ENCODE measurements around the gene SYPL2. TPM values are rescaled to one million over a fixed set of nuclear protein-coding genes. Genes with fewer than 3 reads are reported as not detected.

The SYPL2 gene
- total RNA-seq, 4 donors from 2014 or later = 0.15 to 0.79 (median 0.19) TPM; not detected in 1

DNA sequence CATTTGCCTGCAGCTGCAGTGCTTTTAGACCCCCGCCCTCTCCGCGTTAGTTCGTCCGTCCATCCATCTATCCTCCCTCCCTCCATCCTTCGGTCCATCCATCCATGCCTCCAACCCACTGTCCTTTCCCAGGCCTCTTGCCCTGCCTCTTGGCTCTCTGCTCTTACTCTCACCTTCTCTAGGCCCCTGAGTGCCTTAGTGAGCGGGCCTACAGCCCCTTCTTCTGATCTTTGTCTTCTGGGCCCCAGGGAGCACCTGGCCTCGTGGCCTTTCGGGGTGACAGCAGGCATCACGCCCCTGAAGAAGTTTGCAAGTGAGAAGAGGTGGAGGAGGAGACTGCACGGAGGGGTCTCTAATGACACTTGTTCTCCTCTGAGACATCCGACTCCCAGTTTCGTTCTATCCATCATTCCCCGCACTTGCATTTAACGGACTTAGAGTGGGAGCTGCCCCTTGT, 18.2 kb downstream of the SYPL2 start:
- H3K27ac ChIP-seq = peak overlapping the region; percentile 94 to 98 (median 98)
- 26 to 33% methylated on average over 13 to 15 of the region's 15 CpGs for WGBS, 2 donors
- H3K4me1 ChIP-seq = peaks cover 12 to 27% (median 14%) of the 10 kb centered on the region in 3 donors

GRCh38 chr1:109485001-109485400, 18.7 kb downstream of the SYPL2 start:
- peak overlapping the region in 2 of 4 donors; percentile 75 to 82 for H3K4me3 ChIP-seq
- intact Hi-C loops (cut with DNase I) = no loop called here

More for the DNA sequence above, 18.2 kb downstream of the SYPL2 start:
- no peak for DNase-seq
- H3K9me3 ChIP-seq = no peaks in the 10 kb centered on the region
- peaks cover 0 to 28% (median 0%) of the 10 kb centered on the region in 3 donors for H3K36me3 ChIP-seq
- intact Hi-C loops (cut with DNase I) = no loop called here
- H3K4me3 ChIP-seq = peak overlapping the region; percentile 64 to 82 (median 77)
- TF ChIP-seq CTCF (IDR thresholded peaks at IDR 0.05) (no peak), POLR2A (IDR thresholded peaks at IDR 0.05) (no peak)
- H3K27me3 ChIP-seq = peaks cover 0 to 19% (median 0%) of the 10 kb centered on the region in 4 donors

GRCh38 chr1:109487261-109487660, 20.9 kb downstream of the SYPL2 start:
- no peak for TF ChIP-seq POLR2A (IDR thresholded peaks at IDR 0.05)
- no peak for TF ChIP-seq CTCF (IDR thresholded peaks at IDR 0.05)
- DNase-seq = no peak
- no peak overlapping the region for H3K4me3 ChIP-seq
- peaks cover 0 to 47% (median 0%) of the 10 kb centered on the region in 3 donors for H3K36me3 ChIP-seq
- H3K27ac ChIP-seq = no peak overlapping the region
- peaks cover 0 to 3% (median 0%) of the 10 kb centered on the region in 4 donors for H3K27me3 ChIP-seq
- intact Hi-C loops (cut with DNase I) = no loop called here
- 54 to 80% methylated on average over 1 to 3 of the region's 5 CpGs for WGBS, 2 donors
- H3K4me1 ChIP-seq = peaks cover 12 to 31% (median 14%) of the 10 kb centered on the region in 3 donors
- no peaks in the 10 kb centered on the region for H3K9me3 ChIP-seq

More at GRCh38 chr1:109485001-109485400, 18.7 kb downstream of the SYPL2 start:
- no peaks in the 10 kb centered on the region for H3K9me3 ChIP-seq
- H3K27ac ChIP-seq = no peak overlapping the region
- H3K4me1 ChIP-seq = peaks cover 12 to 27% (median 14%) of the 10 kb centered on the region in 3 donors
- H3K27me3 ChIP-seq = peaks cover 0 to 15% (median 0%) of the 10 kb centered on the region in 4 donors
- DNase-seq = no peak
- TF ChIP-seq POLR2A (IDR thresholded peaks at IDR 0.05) = no peak
- TF ChIP-seq CTCF (IDR thresholded peaks at IDR 0.05) = no peak
- peaks cover 0 to 33% (median 0%) of the 10 kb centered on the region in 3 donors for H3K36me3 ChIP-seq
- WGBS, 2 donors = 14% methylated on average over 2 of the region's 3 CpGs; no CpG with 5 or more reads in 1 of the 2 donors

- Histone ChIP-seq H3K27ac (no peak overlapping the region), H3K4me3 (no peak overlapping the region), H3K9me3 (no peaks in the 10 kb centered on the region), H3K27me3 (no peaks in the 10 kb centered on the region), H3K4me1 (peaks cover 8 to 27% (median 14%) of the 10 kb centered on the region in 3 donors), H3K36me3 (peaks cover 0 to 47% (median 0%) of the 10 kb centered on the region in 3 donors)
- DNase-seq = no peak
- no peak for TF ChIP-seq CTCF (IDR thresholded peaks at IDR 0.05)
- TF ChIP-seq POLR2A (IDR thresholded peaks at IDR 0.05) = no peak
- intact Hi-C loops (cut with DNase I) = no loop called here
- WGBS, 2 donors = 74 to 100% methylated on average over 1 to 3 of the region's 5 CpGs
These were observed 21.9 kb downstream of the SYPL2 start for GRCh38 chr1:109488201-109488600.

DNA sequence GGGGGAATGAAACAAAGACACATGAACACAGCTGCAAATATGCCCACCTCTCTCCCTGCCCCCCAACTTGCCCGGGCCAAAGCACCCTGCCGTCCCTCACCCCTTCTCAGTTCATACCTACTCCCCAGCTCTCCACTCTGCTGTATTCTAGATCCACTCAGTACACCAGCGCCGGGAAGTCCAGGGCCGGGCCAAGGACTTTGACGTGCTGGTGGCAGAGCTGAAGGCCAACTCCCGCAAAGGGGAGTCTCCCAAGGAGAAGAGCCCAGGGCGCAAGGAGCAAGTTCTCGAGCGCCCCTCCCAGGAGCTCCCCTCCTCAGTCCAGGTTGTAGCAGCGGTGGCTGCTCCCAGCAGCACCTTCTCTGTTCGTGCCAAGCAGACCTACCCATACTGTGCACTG, 22.4 kb downstream of the SYPL2 start:
- peaks cover 13 to 28% (median 19%) of the 10 kb centered on the region in 3 donors for H3K4me1 ChIP-seq
- DNase-seq = no peak
- no peak overlapping the region for H3K4me3 ChIP-seq
- no peak for TF ChIP-seq CTCF (IDR thresholded peaks at IDR 0.05)
- no peak for TF ChIP-seq POLR2A (IDR thresholded peaks at IDR 0.05)
- H3K27ac ChIP-seq = no peak overlapping the region
- 90% methylated on average over 2 of the region's 12 CpGs; no CpG with 5 or more reads in 1 of the 2 donors for WGBS, 2 donors
- H3K27me3 ChIP-seq = no peaks in the 10 kb centered on the region
- H3K9me3 ChIP-seq = no peaks in the 10 kb centered on the region
- intact Hi-C loops (cut with DNase I) = no loop called here
- peaks cover 0 to 47% (median 0%) of the 10 kb centered on the region in 3 donors for H3K36me3 ChIP-seq

Measured in esophagus squamous epithelium (tissue), 5 donors.